GM23338 (cell line): ENCODE data around the gene CDK5RAP2. TPM values are rescaled to one million over a fixed set of nuclear protein-coding genes. Genes with fewer than 3 reads are reported as not detected.

Experiments used
- ATAC-seq: fragments of 200-7000 bp; cut with Tn5 transposase; 3 replicates; pipeline ENCODE4 v1.9.1; 2020
- DNase-seq: peaks from one replicate; pipeline ENCODE4 v3.0.0-alpha.2; 2015; ENCODE audit warnings: low spot score
- H2AFZ ChIP-seq: fragments of 200-600 bp; sonication (generic); 2 replicates; pipeline ENCODE4 v1.8.0; 2016; ENCODE audit warnings: antibody characterized with exemption, mild to moderate bottlenecking, moderate library complexity
- H3F3A ChIP-seq: fragments of 200-600 bp; sonication (generic); replicated peaks from 2 replicates; pipeline ENCODE4 v1.8.0; 2017; ENCODE audit warnings: antibody characterized with exemption, mixed run types, low read depth
- H3K27ac ChIP-seq: fragments of 200-600 bp; sonication (generic); 2 replicates; pipeline ENCODE4 v1.6.1; 2016; ENCODE audit warnings: low read depth
- H3K27me3 ChIP-seq: fragments of 200-600 bp; sonication (generic); 2 replicates; pipeline ENCODE4 v1.8.0; 2016; ENCODE audit warnings: mild to moderate bottlenecking, mixed run types, moderate library complexity; ENCODE audit not compliant: insufficient read depth
- H3K36me3 ChIP-seq: fragments of 200-600 bp; sonication (generic); 2 replicates; pipeline ENCODE4 v1.8.0; 2016; ENCODE audit warnings: mild to moderate bottlenecking; ENCODE audit not compliant: insufficient read depth
- H3K4me1 ChIP-seq: fragments of 200-600 bp; sonication (generic); 2 replicates; pipeline ENCODE4 v1.8.0; 2016; ENCODE audit warnings: mild to moderate bottlenecking, moderate library complexity; ENCODE audit not compliant: insufficient read depth
- H3K4me2 ChIP-seq: fragments of 200-600 bp; sonication (generic); 2 replicates; pipeline ENCODE4 v1.7.1; 2017; ENCODE audit warnings: mixed run types
- H3K4me3 ChIP-seq: fragments of 200-600 bp; sonication (generic); 2 replicates; pipeline ENCODE4 v1.6.1; 2016; ENCODE audit warnings: mixed run types
- H3K79me2 ChIP-seq: fragments of 200-600 bp; sonication (generic); replicated peaks from 2 replicates; pipeline ENCODE4 v1.8.0; 2017; ENCODE audit warnings: mild to moderate bottlenecking; ENCODE audit not compliant: insufficient read depth
- H3K9me2 ChIP-seq: fragments of 200-600 bp; sonication (generic); 2 replicates; pipeline ENCODE4 v1.8.0; 2017; ENCODE audit not compliant: insufficient read depth
- H4K20me1 ChIP-seq: fragments of 200-600 bp; sonication (generic); replicated peaks from 2 replicates; pipeline ENCODE4 v1.8.0; 2017; ENCODE audit warnings: mild to moderate bottlenecking; ENCODE audit not compliant: insufficient read depth
- H3K27ac Mint-ChIP-seq: 2 replicates; pipeline ENCODE4 v1.8.0; 2020; ENCODE audit warnings: inconsistent platforms, mild to moderate bottlenecking, moderate library complexity, mixed read lengths
- H3K27me3 Mint-ChIP-seq: 3 replicates; pipeline ENCODE4 v1.8.0; 2022; ENCODE audit warnings: low read depth, mild to moderate bottlenecking, moderate library complexity, mixed read lengths, inconsistent platforms; ENCODE audit not compliant: insufficient read depth, poor library complexity
- H3K36me3 Mint-ChIP-seq: 3 replicates; pipeline ENCODE4 v1.8.0; 2021; ENCODE audit warnings: low read depth, mild to moderate bottlenecking, inconsistent platforms, moderate library complexity, mixed read lengths
- H3K4me1 Mint-ChIP-seq: 3 replicates; pipeline ENCODE4 v1.8.0; 2020; ENCODE audit warnings: mild to moderate bottlenecking, inconsistent platforms, mixed read lengths
- H3K4me3 Mint-ChIP-seq: 3 replicates; pipeline ENCODE4 v1.8.0; 2021; ENCODE audit warnings: moderate library complexity, mild to moderate bottlenecking, inconsistent platforms, mixed read lengths
- H3K9me3 Mint-ChIP-seq: 3 replicates; pipeline ENCODE4 v1.8.0; 2020; ENCODE audit warnings: moderate library complexity, mild to moderate bottlenecking, inconsistent platforms, mixed read lengths
- CTCF ChIP-seq, 2 experiments: fragments of 200-600 bp in 1 of 2; sonication (generic) in 1 of 2; conservative IDR thresholded peaks; 2 replicates each; pipeline versions ENCODE4 v1.5.1 to v1.6.1; 2016 to 2017; ENCODE audit warnings: antibody characterized with exemption in 2 of 2, low read depth in 2 of 2, mild to moderate bottlenecking in 2 of 2, moderate library complexity in 1 of 2
- ETS1 ChIP-seq: IDR thresholded peaks from 2 replicates; pipeline ENCODE4 v1.6.1; 2016; ENCODE audit warnings: antibody characterized with exemption
- EZH2 ChIP-seq: fragments of 200-600 bp; sonication (generic); IDR thresholded peaks from one replicate; pipeline ENCODE4 v1.8.0; 2017; ENCODE audit warnings: antibody characterized with exemption, mild to moderate bottlenecking, low read depth; ENCODE audit not compliant: unreplicated experiment
- EZH2phosphoT487 ChIP-seq: fragments of 200-600 bp; sonication (generic); IDR thresholded peaks from one replicate; pipeline ENCODE4 v1.8.1; 2018; ENCODE audit warnings: antibody characterized with exemption; ENCODE audit not compliant: unreplicated experiment
- JUNB ChIP-seq: IDR thresholded peaks from one replicate; pipeline ENCODE4 v1.6.1; 2016; ENCODE audit warnings: antibody characterized with exemption; ENCODE audit not compliant: unreplicated experiment
- NANOG ChIP-seq: IDR thresholded peaks from 2 replicates; pipeline ENCODE4 v1.6.1; 2016; ENCODE audit warnings: antibody characterized with exemption, borderline replicate concordance
- POLR2AphosphoS5 ChIP-seq: IDR thresholded peaks from 2 replicates; pipeline ENCODE4 v1.6.1; 2016; ENCODE audit warnings: antibody characterized with exemption, low read depth
- REST ChIP-seq: IDR thresholded peaks from one replicate; pipeline ENCODE4 v1.6.1; 2018; ENCODE audit warnings: antibody characterized with exemption; ENCODE audit not compliant: unreplicated experiment
- STAT1 ChIP-seq: IDR thresholded peaks from one replicate; pipeline ENCODE4 v1.6.1; 2016; ENCODE audit warnings: antibody characterized with exemption; ENCODE audit not compliant: unreplicated experiment
- ZNF462 ChIP-seq: fragments of 250-450 bp; sonication (Bioruptor Pico); IDR thresholded peaks from 2 replicates; pipeline ENCODE4 v1.5.0; 2020; ENCODE audit warnings: mild to moderate bottlenecking, moderate library complexity
- polyA plus RNA-seq: library from polyadenylated mRNA; unstranded; fragments of >200 nt; fragmentation: Nextera tagmentation; extraction: Ambion mirVana; gene quantifications from 2 replicates; pipeline ENCODE4 v1.2.1, GENCODE V29; 2016
- total RNA-seq: library from RNA; depleted of rRNA; stranded (reverse); fragments of >200 nt; shearing (Covaris generic); gene quantifications from 2 replicates; pipeline ENCODE4 v1.2.3, GENCODE V29; 2014

CDK5RAP2 gene
- total and polyA plus RNA-seq, 2 experiments from 2014 or later: 50.7 to 65.7 TPM

- no peak for TF ChIP-seq STAT1
- no peak for TF ChIP-seq ZNF462 (CRISPR knock-in tag)
- no peak for TF ChIP-seq CTCF (conservative IDR thresholded peaks at IDR 0.05; ENCODE audit: low read depth in 2 of 2)
- TF ChIP-seq ETS1: no peak
- TF ChIP-seq POLR2AphosphoS5: no peak
- no peak for TF ChIP-seq JUNB
- TF ChIP-seq REST: no peak
- no peak for TF ChIP-seq NANOG
- no peak for TF ChIP-seq EZH2phosphoT487
- TF ChIP-seq EZH2: no peak
- ATAC-seq (no peak), DNase-seq (no peak)
- Histone ChIP-seq H3K9me2 (no peaks in the 10 kb centered on the region), H3F3A (no peaks in the 10 kb centered on the region), H3K4me1 (no peaks in the 10 kb centered on the region), H3K79me2 (peaks cover 50% of the 10 kb centered on the region), H3K4me3 (no peak overlapping the region), H3K27me3 (no peaks in the 10 kb centered on the region), H2AFZ (no peak overlapping the region), H4K20me1 (peaks cover 24% of the 10 kb centered on the region), H3K36me3 (peaks cover 45% of the 10 kb centered on the region), H3K27ac (no peak overlapping the region), H3K4me2 (no peak overlapping the region)
- no peaks in the 10 kb centered on the region for H3K4me1 Mint-ChIP-seq
- H3K36me3 Mint-ChIP-seq: peaks cover 49% of the 10 kb centered on the region
- no peaks in the 10 kb centered on the region for H3K27me3 Mint-ChIP-seq
- H3K4me3 Mint-ChIP-seq: no peak overlapping the region
- H3K9me3 Mint-ChIP-seq: no peaks in the 10 kb centered on the region
- H3K27ac Mint-ChIP-seq: no peak overlapping the region; the same call in 1 of the 2 replicates
Measured at GRCh38 chr9:120570296-120570695, 9.7 kb downstream of the CDK5RAP2 start.
